Keratinocyte (primary cell): ENCODE results near the gene POLR2B.

Experiments used
- EZH2 ChIP-seq: IDR thresholded peaks from one replicate; pipeline ENCODE4 v1.6.1; 2012; ENCODE audit warnings: inconsistent platforms, mild to moderate bottlenecking, low read length, moderate library complexity
- TF ChIP-seq, protein P1 (sequence below), 3 experiments: IDR thresholded peaks in 1 of 3; conservative IDR thresholded peaks in 1 of 3; optimal IDR thresholded peaks in 1 of 3; 2 replicates in 2 of 3; 3 replicates in 1 of 3; pipeline versions ENCODE3 to v1.5.1; 2011; ENCODE audit warnings: low read length in 3 of 3, mild to moderate bottlenecking in 3 of 3, moderate library complexity in 2 of 3, control low read depth in 1 of 3, inconsistent platforms in 1 of 3; ENCODE audit not compliant: insufficient read depth in 2 of 3; ENCODE audit errors: extremely low read depth in 1 of 3

- TF ChIP-seq, protein P1, sequence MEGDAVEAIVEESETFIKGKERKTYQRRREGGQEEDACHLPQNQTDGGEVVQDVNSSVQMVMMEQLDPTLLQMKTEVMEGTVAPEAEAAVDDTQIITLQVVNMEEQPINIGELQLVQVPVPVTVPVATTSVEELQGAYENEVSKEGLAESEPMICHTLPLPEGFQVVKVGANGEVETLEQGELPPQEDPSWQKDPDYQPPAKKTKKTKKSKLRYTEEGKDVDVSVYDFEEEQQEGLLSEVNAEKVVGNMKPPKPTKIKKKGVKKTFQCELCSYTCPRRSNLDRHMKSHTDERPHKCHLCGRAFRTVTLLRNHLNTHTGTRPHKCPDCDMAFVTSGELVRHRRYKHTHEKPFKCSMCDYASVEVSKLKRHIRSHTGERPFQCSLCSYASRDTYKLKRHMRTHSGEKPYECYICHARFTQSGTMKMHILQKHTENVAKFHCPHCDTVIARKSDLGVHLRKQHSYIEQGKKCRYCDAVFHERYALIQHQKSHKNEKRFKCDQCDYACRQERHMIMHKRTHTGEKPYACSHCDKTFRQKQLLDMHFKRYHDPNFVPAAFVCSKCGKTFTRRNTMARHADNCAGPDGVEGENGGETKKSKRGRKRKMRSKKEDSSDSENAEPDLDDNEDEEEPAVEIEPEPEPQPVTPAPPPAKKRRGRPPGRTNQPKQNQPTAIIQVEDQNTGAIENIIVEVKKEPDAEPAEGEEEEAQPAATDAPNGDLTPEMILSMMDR (optimal IDR thresholded peaks at IDR 0.05 in 1 of 3, IDR thresholded peaks at IDR 0.05 in 1 of 3, conservative IDR thresholded peaks at IDR 0.05 in 1 of 3; ENCODE audit: extremely low read depth in 1 of 3, insufficient read depth in 2 of 3, low read length in 3 of 3), result no peak
- TF ChIP-seq EZH2, result no peak
Measured at GRCh38 chr4:57040510-57040909, 61.8 kb downstream of the POLR2B start.
